ENCODE measurements around the gene ASB4.
"Not testable (repeated sequence)": the region's sequence is repeated elsewhere in the genome, so short reads cannot be mapped to it uniquely, and the experiment has no call there.

ASB4 gene

DNA sequence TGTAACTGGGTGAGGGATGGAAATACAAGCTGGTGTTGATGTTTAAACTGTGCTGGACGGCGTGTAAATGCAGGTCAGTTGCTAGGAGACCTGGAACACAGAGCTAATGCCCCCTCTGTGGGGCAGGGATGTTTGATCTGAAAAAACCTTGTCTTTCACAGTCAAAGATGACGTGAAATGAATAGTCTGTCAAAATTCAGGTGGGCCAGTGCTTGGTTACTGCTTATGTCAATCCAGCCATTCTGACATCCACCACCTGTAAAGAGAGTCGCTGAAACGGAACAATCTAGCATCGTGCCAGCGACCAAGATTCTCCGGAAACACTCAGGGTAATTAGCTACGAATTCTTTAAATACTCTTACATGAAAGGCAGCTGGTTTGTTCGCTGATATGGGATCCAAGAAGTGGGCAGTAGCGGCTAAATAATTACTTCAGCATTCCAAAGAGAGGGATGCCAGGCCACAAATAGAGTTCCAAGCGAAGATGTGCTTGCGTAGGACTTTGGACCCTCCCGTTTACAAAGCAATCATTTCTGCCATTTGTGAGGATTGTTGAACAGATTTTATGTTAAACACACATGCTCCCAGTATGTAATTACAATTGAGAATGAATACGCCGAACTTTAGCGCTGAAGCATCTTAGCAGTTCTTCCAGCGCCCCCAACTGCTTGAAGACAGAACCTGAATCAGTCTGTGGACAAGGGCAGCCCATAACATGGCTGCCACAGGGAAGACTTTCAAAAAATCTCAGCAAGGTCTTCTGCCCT is 7.3 kb upstream of the ASB4 start:
- no peak for DNase-seq (ENCODE audit: low read depth, low spot score)

DNA sequence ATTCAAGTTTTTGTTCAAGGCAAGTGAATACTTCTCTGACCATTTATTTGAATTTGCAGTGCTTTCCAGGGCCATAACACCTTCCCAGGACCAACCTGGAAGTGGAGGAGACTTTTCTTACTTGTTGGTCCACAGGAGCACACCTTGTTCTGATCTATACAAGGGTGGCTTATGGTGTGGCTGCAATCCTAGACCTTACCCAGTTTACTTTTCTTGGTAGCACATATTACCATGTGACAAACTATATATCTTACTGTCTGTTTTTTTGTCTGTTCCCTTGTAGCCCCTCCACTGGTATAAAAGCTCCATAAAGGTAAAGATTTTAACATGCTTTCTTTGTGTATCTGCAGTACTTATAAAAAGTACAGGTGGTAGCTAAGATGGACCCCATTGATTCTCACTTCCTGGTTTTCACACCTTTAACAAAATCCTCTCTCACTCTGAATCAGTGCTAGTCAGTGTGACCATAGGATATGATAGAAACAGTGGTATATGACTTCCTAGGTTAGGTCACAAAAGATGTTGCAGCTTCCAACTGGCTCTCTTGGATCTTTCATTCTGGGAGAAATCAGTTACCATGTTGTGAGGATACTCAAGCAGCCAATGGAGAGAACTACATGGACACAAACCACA is 5.6 kb upstream of the ASB4 start:
- DNase-seq (ENCODE audit: low read depth, low spot score): no peak

DNA sequence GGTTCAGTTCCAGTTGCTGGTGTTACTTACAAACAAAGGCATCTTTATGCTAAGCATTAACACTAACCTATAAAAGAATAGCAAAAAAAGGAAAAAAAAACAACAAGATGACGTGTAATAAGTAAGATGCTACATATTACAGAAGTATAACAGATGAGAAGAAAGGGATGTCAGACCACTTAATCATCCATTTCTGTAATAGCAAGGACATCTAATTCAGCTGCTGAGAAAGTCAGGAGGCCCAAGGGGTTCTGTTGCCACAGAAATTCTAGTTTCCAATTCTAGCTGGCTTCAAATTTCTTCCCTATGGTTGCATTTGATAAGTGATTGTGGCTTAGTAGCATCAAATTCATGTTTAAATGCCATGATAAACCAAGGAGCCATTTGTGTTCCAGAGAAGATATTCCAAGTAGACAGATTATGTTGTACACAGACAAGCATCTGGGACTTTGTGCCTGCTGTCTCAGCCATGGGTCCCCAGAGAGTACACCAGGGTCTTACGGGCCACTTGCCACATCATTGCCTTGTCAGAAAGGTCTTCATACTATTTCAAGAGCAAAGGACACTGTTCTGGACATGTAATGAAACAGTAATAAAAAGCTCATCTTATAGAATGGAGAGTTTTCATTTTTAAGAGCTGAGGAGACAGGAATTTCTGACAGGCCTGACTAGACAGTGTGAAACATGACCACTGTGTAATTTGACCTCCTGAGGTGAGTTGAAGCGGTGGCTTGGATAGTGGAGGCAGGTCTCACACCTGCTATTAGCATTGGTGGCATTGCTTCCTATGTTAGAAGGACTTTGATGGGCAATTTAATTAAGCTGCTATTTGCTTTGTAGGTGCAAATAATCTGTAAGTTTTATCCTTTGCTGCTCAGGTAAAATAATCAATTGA is 4.2 kb upstream of the ASB4 start:
- DNase-seq (ENCODE audit: low read depth, low spot score): no peak

DNA sequence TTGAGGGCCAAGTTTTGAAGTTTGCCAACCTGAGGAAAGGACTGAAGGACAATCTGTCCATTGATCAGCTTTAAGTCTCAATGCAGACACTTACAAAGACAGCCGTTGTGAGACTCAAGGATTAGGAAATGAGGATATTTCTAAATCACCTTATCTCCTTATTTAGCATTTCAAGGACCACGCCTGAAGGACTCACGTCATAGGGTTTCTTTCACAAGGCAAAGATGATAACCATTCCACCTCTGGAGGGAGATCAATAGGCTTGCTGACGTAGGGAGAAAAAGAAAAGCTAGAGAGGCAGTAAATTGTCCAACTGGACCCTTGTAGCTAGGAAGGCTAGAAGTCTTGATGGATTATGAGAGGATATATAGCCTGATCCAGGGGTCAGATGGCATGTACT is 3.3 kb upstream of the ASB4 start:
- no peak for DNase-seq (ENCODE audit: low read depth, low spot score)

DNA sequence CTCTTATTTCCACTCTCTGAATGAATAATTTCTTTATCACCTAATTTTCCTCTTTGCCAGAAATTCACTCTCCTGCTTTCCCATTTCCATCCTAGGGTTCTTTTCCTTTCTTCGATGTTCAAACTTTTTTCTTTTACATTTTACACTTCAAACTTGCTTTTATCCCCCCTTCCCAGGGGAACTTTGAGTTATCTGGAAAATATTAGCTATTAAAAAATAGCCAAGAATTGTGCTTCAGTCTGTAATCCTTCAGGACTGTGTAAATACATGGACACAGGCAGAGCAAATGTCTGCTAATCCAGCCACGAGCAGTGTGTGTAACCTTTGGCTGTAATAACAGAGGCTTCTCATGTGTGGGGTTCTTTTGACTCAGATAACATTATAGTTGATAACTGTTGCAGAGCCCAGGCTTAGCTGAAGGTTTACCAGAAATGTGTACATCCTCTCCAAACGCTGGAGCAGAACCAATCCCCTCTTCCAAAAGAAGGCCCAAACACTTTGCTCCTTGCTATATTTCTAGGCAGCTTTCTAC is 4.6 kb downstream of the ASB4 start:
- DNase-seq (ENCODE audit: low read depth, low spot score): no peak

DNA sequence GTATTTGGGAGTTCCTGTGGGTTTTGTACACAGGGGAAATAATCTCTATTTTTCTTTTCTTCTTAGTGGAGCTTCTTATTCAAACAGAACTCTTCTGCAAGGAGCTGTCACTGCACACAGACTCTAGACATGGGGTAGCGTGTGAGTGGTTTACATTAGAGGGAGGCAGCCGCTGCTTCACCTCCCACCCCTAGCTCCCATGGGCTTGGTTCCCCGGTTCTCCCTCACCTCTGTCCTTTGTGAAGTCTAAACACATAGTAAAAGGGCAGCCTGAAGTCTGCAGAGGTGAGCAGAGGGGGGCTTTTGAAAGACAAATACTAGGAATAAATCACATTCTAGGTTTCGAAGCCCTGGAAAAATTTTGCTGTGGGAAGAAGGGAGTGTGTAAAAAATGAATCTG is 5.5 kb downstream of the ASB4 start:
- DNase-seq (ENCODE audit: low read depth, low spot score): no peak

DNA sequence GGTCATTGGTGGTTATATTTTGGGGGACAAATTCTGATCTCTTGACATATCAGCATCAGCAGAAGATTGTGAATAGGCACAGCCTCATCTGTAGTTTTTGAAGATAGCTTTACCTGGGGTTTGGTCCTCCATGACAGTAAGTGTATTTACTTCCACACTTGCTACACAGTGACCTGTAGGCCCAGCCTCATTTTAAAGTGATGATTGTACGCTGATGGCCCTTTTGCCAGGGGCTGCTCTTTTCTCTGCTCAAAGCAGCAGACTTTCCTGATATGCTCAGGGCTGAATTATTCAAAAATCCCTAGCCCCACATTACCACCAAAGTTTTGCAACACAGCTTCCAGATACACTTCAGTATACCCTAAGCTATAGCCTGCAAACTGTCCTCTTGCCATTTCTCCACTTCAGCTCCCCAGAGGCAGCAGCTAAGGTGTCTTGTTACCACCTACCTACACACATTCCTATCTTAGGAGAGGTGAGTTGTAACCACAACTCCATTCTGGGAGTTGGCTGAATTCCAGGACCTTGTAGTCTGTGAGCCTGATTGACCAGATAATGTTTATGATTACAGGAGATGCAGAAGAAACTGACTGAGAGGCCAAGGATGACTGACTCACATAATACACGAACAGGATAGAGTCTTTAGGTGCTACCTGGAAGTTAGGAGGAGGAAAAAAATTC is 6.0 kb downstream of the ASB4 start:
- DNase-seq (ENCODE audit: low read depth, low spot score): no peak

DNA sequence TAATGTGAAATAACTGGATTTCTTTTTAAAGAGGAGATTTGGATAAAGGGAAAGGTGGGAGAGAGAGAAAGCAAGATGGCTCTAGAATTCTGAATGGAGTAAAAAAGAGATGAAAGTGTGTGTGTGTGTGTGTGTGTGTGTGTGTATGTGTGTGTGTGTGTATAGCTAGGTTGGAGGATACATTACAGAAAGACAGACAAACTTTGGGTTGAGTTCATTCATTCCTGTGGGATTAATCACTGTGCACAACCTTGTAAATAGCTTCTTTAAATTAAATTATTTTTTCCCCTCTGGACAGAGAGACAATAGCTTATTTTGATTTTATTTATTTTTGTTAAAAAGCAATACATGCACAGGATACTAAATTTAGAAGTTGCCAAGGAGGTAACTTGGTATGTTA is 7.5 kb downstream of the ASB4 start:
- DNase-seq (ENCODE audit: low read depth, low spot score): no peak

DNA sequence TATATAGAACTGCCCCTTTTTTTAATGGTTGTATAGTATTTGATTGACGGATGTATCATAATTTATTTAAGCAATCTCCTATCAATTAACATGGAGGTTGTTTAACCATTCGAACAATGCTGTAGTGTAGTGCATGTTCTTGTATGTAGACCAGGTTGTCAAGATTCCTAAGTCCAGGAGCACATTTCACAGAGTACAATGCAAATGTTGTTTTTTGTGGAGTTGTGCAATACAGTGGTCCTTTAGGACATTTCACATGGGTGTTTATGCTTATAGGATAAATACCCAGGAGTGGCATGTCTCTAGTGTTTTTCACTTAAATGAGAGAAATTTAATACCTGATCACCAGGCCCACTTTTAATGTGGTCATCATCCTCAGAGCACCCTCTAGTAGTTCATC is 8.1 kb downstream of the ASB4 start:
- DNase-seq (ENCODE audit: low read depth, low spot score): no peak

DNA sequence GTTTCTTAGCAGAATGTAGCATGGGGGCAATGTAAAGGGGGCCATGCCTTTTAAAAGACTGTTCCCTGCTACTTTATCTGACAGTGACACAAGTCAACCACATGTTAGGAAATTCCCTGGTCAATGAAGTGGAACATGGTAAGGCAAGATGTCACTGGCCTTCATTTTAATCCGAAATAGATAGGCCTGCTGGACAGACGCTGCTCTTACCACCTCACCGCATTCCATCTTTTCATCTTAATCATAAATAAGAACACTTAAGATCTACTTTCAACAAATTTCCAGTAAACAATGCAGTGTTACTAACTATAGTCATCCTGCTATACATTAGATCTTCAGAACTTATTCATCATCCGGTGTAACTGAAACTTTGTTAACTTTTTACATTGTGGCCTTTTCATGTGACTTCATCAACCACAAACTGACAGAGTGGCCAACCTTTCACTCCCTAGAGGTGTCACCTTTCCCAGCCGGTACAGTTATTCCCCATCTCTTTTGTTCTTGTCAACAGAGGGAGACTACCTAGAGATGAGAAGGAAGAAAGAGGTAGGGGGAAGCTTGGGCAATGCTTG is 15.6 kb downstream of the ASB4 start:
- DNase-seq (ENCODE audit: low read depth, low spot score): no peak

DNA sequence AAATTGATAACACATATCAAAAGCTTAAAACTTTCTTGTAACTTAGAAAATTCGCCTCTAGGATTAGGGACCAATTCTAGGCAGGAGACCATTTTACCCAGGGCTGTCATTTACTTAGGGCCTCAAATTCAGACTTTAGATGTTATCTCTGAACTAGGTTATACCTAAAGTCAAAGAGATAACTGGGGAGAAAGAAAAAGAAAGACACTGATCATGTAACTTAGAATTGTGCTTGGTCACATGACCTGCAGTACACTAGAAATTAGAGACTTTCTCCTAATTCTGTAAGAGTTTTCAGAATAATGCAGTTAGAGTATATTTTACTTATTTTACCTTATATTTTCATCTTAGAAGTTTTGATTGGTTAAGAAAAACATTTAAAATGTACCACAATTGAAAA is 16.7 kb downstream of the ASB4 start:
- no peak for DNase-seq (ENCODE audit: low read depth, low spot score)

DNA sequence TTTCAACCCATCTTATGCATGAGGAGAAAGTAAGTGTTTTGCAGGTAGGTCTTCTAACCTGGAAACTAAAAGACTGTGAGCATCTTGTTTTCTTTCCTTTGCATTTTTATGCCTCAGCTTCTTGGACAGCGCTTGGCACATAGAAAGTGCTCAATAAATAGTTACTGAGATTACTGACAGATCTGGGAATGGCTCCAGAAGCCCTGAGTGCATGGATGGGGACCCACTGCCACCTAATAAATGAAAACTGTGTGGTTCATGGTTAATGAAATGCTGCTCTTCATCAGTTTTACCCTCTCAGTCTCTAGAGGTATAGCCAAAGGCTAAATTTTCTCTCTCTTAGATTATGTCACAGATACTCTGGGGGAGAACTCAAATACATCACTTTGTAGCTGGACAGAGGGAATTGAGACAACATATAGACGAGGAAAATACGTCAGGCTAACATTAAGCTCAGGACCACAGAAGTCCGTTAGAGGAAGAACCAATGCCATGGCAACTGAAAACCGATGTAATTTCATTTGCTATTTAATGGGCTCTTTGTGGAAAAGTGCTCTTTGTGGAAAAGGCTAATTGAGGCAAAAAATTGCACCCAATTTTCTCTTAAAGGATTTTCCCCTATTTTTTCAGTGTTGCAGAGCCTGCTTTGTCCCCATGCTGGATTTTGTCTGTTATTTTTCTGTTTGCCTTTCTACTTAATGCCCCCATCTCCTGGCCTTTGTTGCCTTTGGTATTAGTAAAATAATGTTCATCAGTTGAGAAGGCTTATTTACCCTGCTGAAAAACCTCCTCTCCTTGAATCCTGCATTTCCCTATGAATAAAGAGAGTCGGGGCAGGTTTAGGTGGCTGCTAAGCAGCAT is 17.8 kb downstream of the ASB4 start:
- no peak for DNase-seq (ENCODE audit: low read depth, low spot score)

DNA sequence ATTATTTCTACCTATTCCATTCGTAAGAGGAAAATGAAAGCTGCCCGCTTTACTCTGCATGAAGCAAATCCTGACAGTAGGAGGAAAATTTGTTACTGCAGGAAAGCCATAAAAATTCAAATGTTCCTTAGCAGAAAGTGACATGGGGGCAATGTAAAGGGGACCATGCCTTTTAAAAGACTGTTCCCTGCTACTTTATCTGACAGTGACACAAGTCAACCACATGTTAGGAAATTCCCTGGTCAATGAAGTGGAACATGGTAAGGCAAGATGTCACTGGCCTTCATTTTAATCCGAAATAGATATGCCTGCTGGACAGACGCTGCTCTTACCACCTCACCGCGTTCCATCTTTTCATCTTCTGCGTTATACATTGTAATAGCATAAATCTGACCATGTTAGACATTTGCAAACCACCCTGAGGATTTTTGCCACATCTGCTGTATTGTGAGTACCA is 18.4 kb downstream of the ASB4 start:
- DNase-seq (ENCODE audit: low read depth, low spot score): not testable (repeated sequence)

DNA sequence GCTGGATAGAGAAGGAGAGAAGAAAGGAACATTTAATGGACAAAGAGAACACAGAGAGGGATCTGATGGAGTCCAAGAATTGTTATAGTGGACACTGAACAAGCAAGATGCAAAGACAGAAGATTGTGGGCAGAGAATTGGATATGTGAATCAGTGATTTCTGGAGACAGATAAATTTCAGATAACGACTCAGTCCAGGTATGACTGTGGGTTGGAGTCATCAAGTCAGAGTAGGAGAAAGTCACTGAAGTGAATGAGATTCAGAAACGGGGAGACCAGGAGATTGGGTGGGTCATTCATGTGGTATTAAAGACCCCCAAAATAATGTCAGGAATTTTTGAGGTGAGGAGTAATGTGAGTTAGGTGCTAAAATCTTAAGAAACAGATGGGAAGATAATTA is 23.0 kb downstream of the ASB4 start:
- no peak for DNase-seq (ENCODE audit: low read depth, low spot score)

DNA sequence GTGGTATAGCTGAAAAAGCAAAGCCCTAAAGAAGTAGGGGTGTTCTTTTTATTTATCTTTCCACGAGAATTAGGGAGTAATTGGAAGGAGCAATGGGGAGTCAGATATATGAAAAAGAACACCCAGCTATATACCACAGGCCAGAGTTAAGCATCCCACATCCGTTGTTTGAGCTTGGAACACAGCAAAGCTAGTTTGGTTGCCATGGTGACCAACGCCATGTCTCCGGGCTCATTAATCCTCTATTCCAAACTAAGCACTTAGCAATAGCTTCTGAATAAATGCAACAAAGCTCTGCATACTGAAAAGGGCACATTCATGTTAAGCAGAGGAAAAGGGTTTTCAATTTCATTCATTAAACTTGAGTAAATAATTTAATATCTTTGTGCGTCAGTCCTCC is 23.5 kb downstream of the ASB4 start:
- no peak for DNase-seq (ENCODE audit: low read depth, low spot score)

DNA sequence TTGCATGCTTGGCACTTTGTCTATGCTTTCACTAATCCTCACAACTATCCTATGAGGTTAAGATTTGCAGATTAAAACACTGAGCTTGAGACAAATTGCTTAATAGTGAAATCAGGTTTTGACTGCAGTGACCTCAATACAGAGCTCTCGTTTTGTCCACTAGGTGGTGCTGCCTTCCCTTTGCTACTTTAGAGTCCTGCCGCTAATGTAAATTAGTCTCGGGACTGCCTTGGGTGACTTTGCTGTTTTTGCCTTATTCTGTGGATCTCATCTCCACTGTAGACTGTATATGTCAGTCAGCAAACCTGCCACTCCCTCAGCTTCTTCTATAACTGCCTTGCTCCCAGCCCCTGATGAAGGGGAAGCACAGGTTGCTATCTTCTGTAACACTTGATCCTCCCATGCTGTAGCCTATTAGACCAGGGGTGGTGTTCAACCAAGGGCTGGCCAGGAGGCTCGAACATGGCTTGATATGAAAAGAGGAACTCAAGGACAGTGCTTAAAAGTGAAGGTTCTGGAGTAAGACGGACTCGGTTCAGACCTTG is 26.0 kb downstream of the ASB4 start:
- DNase-seq (ENCODE audit: low read depth, low spot score): peak; percentile 23

DNA sequence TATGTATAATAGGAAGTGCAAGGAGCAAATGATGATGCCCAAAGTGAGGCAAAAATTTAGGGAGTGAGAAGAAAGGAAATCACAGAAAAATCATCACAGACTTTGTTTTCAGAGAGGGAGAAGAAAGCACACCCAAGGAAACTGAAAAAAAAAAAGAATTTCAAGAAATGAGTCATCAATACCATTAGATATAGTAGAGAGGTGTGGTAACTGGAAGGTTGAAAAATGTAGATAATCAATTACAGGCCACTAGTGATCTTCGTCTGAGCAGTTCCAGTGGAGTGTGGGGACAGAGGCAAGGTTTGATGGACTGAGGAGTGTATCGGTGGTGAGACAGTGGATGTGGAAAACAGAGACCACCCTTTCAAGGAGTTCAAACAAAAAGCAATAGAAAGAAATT is 31.7 kb downstream of the ASB4 start:
- DNase-seq (ENCODE audit: low read depth, low spot score): no peak

DNA sequence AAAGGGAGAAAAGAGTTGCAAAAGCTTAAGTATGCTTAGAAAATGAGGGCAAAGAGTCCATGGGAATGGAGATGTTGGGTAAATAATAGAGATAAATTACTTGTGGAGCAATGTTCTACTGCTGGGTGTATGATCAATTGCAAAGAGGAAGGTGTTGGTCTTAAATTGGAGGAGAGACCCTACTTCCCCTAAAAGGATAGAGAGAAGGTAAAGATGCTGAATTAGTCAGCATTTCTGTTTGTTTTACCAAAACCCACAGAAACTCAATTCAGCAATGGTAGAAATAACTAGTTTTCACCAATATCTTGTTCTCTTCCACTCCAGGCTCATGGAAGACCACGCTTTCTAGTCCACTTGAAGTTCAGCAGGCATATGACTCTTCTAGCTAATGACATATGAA is 32.1 kb downstream of the ASB4 start:
- DNase-seq (ENCODE audit: low read depth, low spot score): no peak

DNA sequence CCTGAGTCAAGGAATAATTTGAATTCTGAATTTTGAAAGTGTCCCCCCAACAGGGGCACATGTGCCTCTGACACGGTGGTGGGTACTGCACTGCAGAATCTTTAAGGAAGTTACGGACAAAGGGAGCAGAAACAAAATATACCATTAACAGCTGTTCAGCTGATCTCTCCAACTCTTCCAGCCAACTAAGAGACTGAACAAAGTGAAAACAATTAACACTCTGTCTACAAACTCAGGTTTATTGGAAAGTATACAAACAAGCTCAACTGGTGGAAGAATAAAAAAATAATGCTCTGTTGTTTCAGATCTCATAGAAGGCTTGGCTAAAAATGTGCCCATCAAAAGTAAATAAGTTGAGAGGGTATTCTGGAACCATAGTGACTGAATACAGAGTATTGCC is 34.4 kb downstream of the ASB4 start:
- no peak for DNase-seq (ENCODE audit: low read depth, low spot score)

DNA sequence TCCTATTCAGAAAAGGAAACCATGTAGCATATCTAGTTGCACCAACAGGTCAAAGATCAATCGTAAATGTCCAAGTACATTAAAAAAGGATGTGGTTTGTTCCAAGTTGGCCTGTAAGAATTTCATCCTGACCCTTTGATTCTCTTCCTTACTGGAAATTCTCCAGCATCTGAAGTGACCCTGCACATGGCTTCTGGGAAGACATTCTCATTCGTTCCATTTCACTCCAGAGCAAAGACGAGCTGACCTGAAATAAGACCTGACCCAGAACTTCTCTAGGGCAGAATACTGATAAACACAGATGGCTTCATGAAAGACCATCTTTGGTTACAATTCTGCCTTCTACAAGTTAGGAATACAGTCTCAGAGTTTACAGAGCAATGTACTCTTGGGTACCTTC is 39.8 kb downstream of the ASB4 start:
- DNase-seq (ENCODE audit: low read depth, low spot score): no peak
